ENCODE data around the gene RBM28. TPM values are rescaled to one million over a fixed set of nuclear protein-coding genes. Genes with fewer than 3 reads are reported as not detected.

RBM28 gene
- polyA plus RNA-seq, 1 donor from 2014 or later: 18.9 TPM

GRCh38 chr7:128266883-128267594 is 76.7 kb downstream of the RBM28 start:
- Histone ChIP-seq H3K4me3 (ENCODE audit: low read length) (no peak overlapping the region), H4K20me1 (ENCODE audit: insufficient read depth) (no peaks in the 10 kb centered on the region), H3K9me2 (ENCODE audit: insufficient read depth, low read length) (no peaks in the 10 kb centered on the region), H3K79me2 (replicated peaks; ENCODE audit: insufficient read depth, low read length) (no peaks in the 10 kb centered on the region), H3K9ac (ENCODE audit: low read length) (no peak overlapping the region), H2AFZ (ENCODE audit: low read depth, low read length) (peak overlapping the region; percentile 1), H3K9me3 (ENCODE audit: low read length) (no peaks in the 10 kb centered on the region), H3K27me3 (ENCODE audit: insufficient read depth, low read depth, low read length) (no peaks in the 10 kb centered on the region), H3K4me2 (ENCODE audit: low read length) (no peak overlapping the region), H3K27ac (ENCODE audit: low read length) (no peak overlapping the region), H3F3A (ENCODE audit: insufficient read depth, low read length, poor library complexity, severe bottlenecking) (no peaks in the 10 kb centered on the region), H3K36me3 (ENCODE audit: insufficient read depth, low read length) (no peaks in the 10 kb centered on the region)
- no peak for TF ChIP-seq TAF1 (IDR thresholded peaks at IDR 0.05; ENCODE audit: low read depth)
- no peak for TF ChIP-seq REST (IDR thresholded peaks at IDR 0.05; ENCODE audit: borderline replicate concordance)
- no peak for TF ChIP-seq MXI1 (conservative IDR thresholded peaks at IDR 0.05; ENCODE audit: poor library complexity, severe bottlenecking)
- TF ChIP-seq CTCF (IDR thresholded peaks at IDR 0.05; ENCODE audit: poor library complexity, severe bottlenecking): no peak

- H3K9me2 ChIP-seq (ENCODE audit: insufficient read depth, low read length): no peaks in the 10 kb centered on the region
- H4K20me1 ChIP-seq (ENCODE audit: insufficient read depth): no peaks in the 10 kb centered on the region
- no peaks in the 10 kb centered on the region for H3K9me3 ChIP-seq (ENCODE audit: low read length)
- no peak overlapping the region for H3K4me2 ChIP-seq (ENCODE audit: low read length)
- H3K4me3 ChIP-seq (ENCODE audit: low read length): no peak overlapping the region
- H3K27ac ChIP-seq (ENCODE audit: low read length): no peak overlapping the region
- H3K27me3 ChIP-seq (ENCODE audit: insufficient read depth, low read depth, low read length): no peaks in the 10 kb centered on the region
- H3K9ac ChIP-seq (ENCODE audit: low read length): no peak overlapping the region
- TF ChIP-seq EZH2 (IDR thresholded peaks at IDR 0.05; ENCODE audit: borderline replicate concordance, insufficient read depth, low read length, poor library complexity, severe bottlenecking) (no peak), MXI1 (conservative IDR thresholded peaks at IDR 0.05; ENCODE audit: poor library complexity, severe bottlenecking) (no peak), EP300 (conservative IDR thresholded peaks at IDR 0.05; ENCODE audit: poor library complexity, severe bottlenecking) (no peak), RAD21 (conservative IDR thresholded peaks at IDR 0.05) (no peak), SMC3 (conservative IDR thresholded peaks at IDR 0.05; ENCODE audit: poor library complexity) (no peak), REST (IDR thresholded peaks at IDR 0.05; ENCODE audit: borderline replicate concordance) (no peak), POLR2AphosphoS5 (IDR thresholded peaks at IDR 0.05) (no peak), TAF1 (IDR thresholded peaks at IDR 0.05; ENCODE audit: low read depth) (no peak), CTCF (IDR thresholded peaks at IDR 0.05; ENCODE audit: poor library complexity, severe bottlenecking) (no peak)
- H3K36me3 ChIP-seq (ENCODE audit: insufficient read depth, low read length): no peaks in the 10 kb centered on the region
- H2AFZ ChIP-seq (ENCODE audit: low read depth, low read length): no peak overlapping the region
- H3F3A ChIP-seq (ENCODE audit: insufficient read depth, low read length, poor library complexity, severe bottlenecking): no peaks in the 10 kb centered on the region
- H3K79me2 ChIP-seq (replicated peaks; ENCODE audit: insufficient read depth, low read length): no peaks in the 10 kb centered on the region
Observed at GRCh38 chr7:128266529-128266882, 77.2 kb downstream of the RBM28 start.

Measured in neural cell (in vitro differentiated cells).